Middle frontal gyrus (tissue), 1 donor: ENCODE measurements around the gene VWA3B.
A peak's percentile ranks its signal among the peaks of the same experiment; 100 is the strongest.
"Not testable (repeated sequence)": the region's sequence is repeated elsewhere in the genome, so short reads cannot be mapped to it uniquely, and the experiment has no call there.

Experiments used
- DNase-seq: peaks from one replicate; pipeline ENCODE4 v3.0.0-alpha.2; 2015; ENCODE audit warnings: low spot score; ENCODE audit errors: extremely low spot score

VWA3B gene

DNA sequence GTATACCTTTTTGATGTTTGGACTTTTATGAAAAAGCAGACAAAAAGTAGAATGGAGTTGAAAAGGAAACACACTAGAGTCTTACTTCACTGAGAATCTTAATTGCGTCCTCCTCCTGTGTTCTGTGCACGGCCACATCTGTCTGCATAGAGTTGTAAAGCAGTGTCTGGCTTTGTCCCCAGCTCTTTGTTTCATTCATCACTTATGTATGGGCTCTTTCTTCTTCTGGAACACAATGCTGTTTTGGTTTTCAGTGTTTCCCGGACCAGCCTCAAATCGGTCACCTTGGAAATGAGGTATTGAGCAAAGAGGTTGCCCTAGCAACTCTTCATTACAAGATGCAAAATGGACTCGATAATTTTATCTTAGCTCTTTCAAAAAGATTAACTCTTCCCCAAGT is 155.0 kb downstream of the VWA3B start:
- peak; percentile 68 for DNase-seq

DNA sequence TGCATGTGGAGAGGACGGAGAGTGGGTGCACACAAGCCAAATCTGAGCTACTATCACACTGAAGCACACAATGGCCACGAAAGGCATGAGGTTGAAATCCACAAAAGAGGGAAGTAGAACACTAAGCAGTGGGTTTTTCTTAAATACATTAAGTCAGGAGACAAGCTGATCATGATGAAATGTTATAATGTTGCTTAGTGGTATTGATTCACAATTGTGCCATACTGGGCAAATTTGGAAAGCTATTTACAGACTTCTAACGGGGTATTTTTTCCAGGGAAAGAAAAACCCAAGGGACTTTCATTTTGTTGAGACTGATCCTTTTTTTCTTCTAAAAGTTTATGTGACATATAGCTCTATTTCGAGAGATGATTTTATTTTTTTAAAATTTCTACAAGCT is 158.5 kb downstream of the VWA3B start:
- DNase-seq = no peak

DNA sequence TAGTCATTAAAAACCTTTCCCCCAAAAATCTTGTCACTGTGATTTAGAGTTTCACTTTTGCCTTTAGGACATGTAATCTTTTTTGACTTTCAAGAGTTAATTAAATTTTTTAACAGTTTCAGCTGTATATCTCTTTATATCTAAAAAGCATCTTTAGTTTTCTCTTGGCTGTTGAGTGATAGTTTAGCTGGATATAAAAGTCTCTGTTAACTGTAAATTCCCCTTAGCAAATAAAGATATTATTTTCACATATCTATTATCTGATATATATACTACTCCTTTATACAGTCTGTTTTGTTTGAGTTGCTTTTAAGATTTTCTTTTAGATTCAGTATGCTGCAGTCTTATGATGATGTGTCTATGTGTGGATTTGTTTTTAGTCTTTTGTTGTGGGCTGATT is 160.4 kb downstream of the VWA3B start:
- no peak for DNase-seq

DNA sequence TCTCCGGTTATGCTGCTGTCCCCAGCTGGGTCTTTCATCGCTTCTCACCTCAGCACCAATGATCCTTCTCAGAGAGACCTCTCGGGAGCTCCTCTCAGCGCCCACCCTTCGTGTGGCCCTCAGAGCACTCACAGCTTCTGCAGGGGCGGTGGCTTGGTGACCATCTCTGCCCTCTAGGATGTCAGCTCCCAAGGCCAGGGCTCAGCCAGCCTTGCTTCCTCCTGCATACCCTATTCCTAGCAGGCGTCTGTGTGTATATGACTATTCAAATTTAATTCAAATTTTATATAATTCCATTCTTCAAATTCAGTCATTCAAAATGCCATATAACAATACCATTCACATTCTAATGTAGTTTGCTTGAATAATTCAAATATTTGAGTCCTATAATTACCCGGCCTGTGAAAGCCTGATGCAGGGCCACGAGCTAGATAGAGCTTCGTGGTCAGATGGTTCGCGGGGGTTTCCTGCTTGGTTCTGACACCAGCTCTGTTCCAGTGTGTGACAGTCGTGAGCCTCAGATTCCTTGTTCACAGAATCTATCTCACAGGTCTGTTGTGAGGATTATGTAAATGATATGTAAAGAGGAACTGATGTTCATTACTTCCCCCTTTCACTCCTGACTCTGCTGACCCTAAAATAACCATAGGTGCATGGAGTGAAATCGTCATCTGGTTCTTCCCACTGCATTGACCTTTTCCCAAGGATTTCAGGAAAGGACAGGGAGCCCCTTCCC is 165.2 kb downstream of the VWA3B start:
- DNase-seq = no peak

DNA sequence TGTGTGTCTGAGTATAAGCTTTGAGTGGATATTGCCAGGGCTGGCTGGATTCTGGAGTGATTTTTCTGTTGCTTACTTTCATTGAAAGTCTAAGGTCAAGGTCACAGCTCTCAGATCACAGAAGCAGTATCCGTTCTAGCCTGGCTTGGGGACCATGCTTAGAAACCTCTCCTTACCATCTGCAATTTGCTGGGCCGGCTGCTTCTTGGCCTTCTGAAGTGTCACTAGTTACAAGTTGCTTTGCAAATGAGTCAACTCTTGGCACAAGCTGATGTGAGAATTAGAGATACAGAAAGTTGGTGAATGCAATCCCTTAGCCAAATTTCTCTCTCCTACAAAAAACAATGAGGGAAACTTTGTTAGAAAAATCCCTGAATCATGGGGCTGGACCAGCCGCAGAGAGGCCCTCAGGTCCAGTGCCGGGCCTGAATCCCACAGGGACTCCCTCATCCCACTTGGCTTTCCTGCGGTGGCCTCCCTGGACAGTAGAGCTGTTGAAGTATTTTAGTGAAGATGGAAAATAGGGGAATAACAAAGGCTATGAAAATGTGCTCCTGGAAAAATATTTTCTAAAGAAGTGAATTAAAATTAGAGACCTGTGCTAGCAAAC is 166.6 kb downstream of the VWA3B start:
- peak; percentile 58 for DNase-seq

DNA sequence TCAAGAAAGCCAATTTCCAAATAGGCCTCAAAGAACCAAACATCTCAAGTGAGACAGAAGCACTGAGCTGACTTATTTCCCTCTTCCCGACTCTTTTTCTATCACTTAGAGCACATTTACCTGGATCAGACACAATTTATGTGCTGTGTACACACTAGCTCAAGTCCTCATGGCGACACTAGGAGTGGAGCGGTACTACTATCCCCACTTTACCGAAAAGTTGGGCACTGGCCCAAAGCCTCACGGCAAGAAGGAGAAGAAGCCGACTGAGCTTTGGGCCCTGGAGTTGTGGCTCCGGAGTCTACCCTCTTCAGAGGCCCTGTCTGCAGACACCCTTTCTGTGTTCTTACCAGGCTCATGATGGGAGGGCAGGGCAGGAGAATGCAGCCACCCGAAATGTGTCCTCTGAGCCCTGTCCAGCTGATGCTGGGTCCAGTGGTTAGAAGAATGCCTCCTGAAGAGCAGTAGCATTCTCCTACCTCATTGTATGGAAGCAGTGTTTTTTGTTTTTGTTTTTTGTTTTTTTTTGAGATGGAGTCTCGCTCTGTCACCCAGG is 167.6 kb downstream of the VWA3B start:
- DNase-seq = no peak

DNA sequence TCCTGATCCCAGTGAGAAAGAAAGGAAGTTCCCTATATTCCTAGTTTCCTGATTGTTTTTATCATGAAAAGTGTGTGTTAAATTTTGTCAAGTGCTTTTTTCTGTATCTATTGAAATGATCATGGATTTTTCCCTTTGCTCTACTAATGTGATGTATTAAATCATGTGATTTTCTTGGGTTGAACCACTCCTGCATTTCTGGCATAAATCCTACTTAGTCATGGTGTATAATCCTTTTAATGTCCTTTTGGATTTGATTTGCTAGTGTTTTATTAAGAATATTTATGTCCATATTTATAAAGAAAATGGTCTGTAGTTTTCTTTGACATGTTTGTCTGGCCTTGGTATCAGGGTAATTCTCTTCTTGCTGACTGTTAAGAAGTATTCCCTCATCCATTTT is 171.9 kb downstream of the VWA3B start:
- DNase-seq = no peak

DNA sequence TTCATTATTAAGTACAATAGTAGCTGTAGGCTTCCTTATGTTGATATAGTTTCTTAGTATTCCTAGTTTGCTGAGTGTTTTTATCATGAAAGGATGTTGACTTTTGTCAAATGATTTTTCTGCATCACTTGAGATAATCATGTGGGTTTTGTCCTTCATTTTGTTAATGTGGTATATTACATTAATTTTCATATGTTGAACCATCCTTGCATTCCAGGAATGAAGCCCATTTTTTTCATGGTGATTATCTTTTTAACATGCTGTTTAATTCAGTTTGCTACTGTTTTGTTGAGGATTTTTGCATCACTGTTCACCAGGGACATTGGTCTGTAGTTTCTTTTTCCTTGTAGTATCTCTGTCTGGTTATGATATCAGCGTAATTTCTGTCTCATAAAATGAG is 176.4 kb downstream of the VWA3B start:
- DNase-seq = no peak

DNA sequence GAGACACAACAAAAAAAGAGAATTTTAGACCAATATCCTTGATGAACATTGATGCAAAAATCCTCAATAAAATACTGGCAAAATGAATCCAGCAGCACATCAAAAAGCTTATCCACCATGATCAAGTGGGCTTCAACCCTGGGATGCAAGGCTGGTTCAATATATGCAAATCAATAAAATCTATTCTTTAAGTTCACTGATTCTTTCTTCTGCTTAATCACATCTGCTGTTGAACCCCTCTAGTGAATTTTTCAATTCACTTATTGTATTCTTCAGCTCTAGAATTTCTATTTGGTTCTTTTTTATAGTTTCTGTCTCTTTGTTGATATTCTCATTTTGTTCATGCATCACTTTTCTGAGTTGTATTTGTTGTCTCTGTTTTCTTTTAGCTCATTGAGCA is 181.3 kb downstream of the VWA3B start:
- DNase-seq = not testable (repeated sequence)

DNA sequence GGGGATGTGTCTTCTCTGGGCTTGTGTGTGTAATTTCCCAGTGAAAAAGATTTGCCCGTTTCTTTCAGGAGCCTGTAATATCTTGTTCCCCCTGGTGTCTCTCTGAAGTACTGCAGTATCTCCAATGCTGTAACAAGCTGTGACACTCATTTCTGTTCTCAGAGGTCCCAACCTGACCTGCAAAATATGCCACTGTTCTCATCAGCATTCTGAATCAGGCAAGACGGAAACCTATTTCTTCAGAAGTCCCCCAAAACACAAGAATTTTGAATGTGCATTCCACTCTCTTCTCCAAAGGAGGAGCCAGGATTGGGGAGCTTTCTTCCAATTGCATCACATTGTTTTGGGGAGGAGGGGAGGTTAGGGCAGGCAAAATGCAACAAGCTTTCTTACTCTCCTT is 182.3 kb downstream of the VWA3B start:
- no peak for DNase-seq

DNA sequence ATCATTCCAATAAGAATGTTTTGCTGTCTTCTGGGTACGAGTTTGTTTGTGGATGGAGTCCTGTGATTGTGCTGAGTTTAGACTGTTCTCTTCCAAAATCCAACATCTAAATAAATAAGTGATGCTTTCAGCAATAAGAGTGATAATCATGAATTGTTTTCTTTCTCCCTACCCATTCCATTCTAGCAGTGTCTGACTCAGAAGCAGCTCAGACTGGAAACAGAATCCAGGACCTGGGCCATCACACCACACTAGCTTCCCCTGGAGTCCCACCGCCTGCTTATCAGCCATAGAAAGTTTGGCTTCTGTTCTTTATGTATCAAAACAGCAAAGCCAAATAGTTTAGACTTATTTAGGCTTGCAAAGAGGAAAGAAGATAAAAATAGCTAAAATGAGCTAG is 182.9 kb downstream of the VWA3B start:
- DNase-seq = no peak

DNA sequence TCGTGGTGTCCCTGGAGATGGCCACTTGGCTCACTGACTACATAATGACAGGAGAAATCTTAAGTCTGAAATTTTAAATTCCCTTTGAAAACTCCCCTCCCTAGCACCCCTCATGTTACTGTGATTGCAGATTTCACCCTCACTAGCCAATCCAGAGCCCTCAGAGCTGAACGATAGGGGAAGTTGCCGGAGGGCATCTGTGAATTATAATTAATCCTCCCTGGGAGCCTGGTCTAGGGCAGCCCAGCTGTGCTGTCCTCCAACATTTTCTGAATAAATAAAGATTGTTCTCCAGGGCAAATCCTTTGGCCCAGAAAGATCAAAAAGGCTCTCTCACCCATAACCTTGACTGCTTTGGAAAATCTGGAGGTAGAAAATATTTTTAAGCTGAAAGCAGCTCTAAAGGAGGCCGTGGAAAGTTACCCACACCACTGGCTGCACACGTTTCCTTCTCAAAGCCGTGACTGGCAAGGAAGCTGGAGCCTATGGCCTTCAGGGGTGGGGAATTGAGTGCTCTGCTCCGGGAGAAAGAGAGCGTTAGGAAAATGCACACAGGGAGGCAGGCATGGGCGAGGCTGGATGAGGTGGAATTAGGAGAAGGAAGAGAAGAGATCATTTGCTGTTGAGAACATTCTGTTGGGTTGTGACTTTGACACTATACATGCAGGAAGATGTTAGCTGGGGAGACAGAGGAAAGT is 190.3 kb downstream of the VWA3B start:
- DNase-seq = no peak

DNA sequence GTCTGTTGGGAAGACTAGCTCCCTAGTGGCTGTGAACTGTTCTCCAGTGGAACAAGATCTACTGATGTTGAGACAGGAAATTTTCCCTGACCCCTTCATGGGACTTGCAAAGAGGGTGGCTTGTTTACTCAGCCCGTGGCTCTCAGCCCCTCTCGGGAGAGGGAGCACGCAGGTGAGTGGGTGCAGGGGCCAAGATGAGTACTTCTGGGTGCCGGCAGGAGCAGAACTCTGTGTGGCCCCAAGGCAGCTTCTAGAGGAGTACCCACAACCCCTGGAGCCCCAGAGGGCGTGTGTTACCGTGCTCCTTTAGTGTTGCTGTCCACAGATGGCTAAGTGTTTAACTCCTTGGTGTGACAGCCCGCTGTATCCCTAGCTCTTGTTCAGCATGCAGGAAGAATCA is 191.1 kb downstream of the VWA3B start:
- no peak for DNase-seq

DNA sequence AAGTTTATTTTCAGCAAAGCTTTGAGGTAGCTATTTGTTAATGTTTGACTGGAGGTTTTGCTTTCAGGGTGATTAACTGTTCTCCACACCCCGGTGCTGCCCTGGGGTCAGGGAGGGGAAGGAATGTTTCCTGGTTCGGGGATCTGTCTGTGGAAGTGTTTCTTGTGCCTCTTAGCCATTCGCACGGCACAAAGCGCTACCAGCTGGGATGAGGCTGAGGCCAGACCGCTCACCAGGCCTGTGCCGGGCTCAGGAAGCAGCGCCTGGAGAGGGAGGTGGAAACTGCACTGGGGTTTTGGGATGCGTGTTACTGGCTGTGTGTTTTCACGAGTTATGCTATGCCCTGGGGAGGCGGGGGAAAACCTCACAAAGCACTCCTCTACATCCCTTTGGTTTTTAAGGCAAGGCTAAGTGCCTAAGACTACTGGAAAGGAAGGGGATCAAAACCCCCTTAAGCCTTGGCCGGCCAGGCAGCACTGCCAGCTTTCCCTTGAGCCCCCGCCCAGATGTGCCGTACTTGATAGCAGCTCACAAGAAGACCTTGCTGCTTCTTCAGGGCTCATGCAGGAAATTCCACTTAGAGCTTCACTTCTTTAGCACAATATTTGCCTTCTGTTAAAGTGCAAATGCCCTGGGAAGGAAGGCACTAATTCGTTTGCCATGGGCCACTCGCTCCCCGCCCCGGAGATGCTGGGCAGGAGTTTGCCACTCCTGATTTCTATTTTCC is 193.6 kb downstream of the VWA3B start:
- no peak for DNase-seq

DNA sequence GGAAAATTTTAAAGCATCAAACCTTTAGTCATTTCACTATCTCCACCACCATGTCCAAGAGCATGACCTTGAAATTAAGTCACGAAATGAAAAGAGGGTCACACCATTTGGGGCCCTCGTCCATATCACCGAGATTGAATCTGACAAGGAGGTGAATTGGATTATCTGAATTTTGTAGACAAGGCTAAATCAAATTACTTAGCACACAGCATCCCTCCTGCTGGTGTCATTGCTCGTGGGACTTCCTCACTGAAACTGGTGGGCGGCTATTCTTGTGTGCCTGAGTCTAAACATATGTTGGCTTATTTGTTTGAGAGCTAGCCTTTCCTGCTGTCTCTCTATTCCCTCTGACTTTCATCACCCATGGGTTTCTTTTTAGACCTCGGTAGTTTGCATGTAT is 194.6 kb downstream of the VWA3B start:
- DNase-seq = no peak

DNA sequence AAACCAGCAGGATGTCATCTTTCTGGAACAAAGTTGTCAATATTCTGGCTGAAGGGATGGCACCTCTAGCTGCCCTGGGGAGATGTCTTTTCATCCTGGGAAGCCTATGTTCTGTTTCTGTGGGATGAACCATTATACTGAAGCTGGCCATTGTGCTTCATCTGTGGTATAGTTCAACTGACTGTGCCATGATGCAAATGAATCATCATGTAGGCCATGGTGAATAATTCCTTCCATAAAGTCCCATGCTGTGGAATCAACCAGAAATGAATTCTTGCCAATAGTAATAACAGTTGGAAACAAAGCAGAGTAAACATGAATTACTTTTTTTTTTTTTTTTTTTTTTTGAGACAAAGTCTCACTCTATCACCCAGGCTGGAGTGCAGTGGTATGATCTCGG is 195.1 kb downstream of the VWA3B start:
- DNase-seq = no peak

DNA sequence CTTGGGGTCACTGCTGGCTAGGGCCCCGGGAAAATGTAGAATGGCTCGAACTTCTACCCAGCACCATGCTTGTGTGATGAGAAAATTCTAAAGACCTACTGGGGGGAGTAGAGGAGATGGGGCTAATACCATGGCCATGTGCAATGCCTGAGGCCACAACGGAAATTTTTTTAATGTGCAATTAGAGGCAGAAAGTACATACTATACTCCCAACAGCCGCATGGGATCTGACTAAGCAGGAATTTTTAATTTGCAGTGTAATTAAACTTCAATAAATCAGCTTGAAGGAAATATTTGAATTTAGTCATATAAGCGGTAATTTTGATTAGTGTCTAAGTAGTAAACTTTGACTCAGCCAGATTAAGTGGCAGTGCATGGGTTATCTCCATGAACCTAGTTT is 206.1 kb downstream of the VWA3B start:
- DNase-seq = no peak

DNA sequence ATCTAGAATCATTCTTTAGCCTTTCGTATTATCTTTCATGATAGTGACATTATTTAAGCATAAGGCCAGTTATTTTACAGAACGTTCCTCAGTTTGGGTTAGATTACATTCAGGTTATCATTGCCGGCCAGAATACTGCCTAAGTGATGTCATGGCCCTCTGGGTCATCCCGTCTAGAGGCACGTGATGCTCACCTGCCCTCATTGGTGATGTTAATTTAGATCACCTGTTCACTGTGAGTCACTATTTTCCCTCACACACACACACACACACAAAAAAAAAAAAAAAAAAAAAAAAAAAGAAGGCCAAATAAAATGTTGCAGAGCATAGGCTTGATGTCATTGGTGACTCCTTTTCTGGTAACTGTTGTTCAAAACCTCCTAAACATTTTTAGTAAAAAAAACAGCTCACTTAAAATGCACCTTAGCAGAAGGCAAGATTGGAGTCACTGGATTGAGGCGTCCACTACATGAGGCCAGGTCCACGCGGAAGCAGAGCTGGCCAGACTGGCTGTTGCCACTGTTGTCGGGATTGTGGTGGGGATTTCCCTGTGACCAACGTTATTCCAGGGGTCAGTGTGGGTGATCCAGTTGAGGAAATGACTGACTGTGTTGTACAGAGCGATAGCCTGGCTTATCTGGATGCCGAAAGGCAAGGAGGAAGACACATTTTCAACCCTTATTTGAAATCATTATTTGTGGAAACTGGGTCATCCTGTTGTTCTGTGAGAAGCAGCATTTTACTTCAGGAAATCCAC is 207.1 kb downstream of the VWA3B start:
- no peak for DNase-seq

DNA sequence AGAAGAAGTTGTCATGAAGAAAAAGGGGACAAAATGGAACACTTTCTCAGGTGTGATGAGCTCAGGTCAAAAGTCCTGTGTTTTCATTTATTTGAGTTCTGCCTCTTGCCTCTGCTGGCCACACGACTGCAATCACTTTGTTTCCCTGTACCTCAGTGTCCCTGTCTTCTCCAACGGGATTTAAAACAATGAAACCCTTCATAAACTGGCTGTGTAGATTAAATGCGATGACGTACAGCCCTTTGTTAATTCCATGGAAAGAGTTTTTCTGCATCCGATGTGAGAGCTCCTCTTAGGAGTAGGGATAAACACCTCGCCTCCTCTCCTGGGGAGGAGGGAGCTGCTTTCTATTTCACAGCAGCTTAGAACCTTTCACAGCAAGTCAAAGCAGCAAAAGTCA is 207.7 kb downstream of the VWA3B start:
- no peak for DNase-seq

DNA sequence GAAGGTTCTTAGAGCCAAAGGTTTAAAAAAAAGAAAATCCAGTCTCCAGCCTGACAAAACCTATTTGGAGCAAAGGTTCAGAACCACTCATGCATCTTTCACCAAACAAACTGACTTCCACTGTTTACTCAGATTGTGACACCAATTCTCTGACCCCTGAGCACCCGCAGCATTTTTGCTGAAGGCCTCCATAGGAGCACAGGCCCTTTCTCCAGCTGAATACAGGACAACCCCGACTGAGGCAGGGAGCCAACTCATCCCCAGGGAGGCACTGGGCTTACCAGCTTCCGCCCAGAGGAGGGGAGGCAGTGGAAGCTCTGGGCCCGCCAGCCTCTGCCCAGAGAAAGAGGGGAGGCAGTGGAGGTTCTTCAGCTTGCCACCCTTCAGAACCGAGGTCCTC is 208.3 kb downstream of the VWA3B start:
- no peak for DNase-seq
